Measurements from ENCODE around the gene CLCNKB.
A peak's percentile ranks its signal among the peaks of the same experiment; 100 is the strongest.
"Not testable (repeated sequence)": the region's sequence is repeated elsewhere in the genome, so short reads cannot be mapped to it uniquely, and the experiment has no call there.

The CLCNKB gene

GRCh38 chr1:16026723-16027484, 16.7 kb upstream of the CLCNKB start:
- H3K9me3 ChIP-seq, result no peaks in the 10 kb centered on the region
- no peak overlapping the region for H3K4me3 ChIP-seq (ENCODE audit: low read depth in 1 of 2, low read length in 1 of 2)
- no peaks in the 10 kb centered on the region for H3K4me1 ChIP-seq (ENCODE audit: control insufficient read depth in 1 of 2, insufficient read depth in 1 of 2, low read depth in 1 of 2, low read length in 1 of 2)
- no peak overlapping the region for H3K27ac ChIP-seq
- TF ChIP-seq CTCF (IDR thresholded peaks at IDR 0.05), result no peak
- no peaks in the 10 kb centered on the region for H3K36me3 ChIP-seq
- H3K27me3 ChIP-seq, result peaks cover 36% of the 10 kb centered on the region

GRCh38 chr1:16028237-16029002, 15.2 kb upstream of the CLCNKB start:
- no peaks in the 10 kb centered on the region for H3K36me3 ChIP-seq
- H3K4me1 ChIP-seq (ENCODE audit: control insufficient read depth in 1 of 2, insufficient read depth in 1 of 2, low read depth in 1 of 2, low read length in 1 of 2), result no peaks in the 10 kb centered on the region
- no peak overlapping the region for H3K27ac ChIP-seq
- H3K27me3 ChIP-seq, result peaks cover 36% of the 10 kb centered on the region
- H3K9me3 ChIP-seq, result no peaks in the 10 kb centered on the region
- no peak overlapping the region for H3K4me3 ChIP-seq (ENCODE audit: low read depth in 1 of 2, low read length in 1 of 2)
- no peak for TF ChIP-seq CTCF (IDR thresholded peaks at IDR 0.05)

- H3K4me1 ChIP-seq (ENCODE audit: control insufficient read depth in 1 of 2, insufficient read depth in 1 of 2, low read depth in 1 of 2, low read length in 1 of 2); H3K27ac ChIP-seq; H3K4me3 ChIP-seq (ENCODE audit: low read depth in 1 of 2, low read length in 1 of 2); H3K9me3 ChIP-seq; H3K36me3 ChIP-seq: not testable (repeated sequence)
- peaks cover 36% of the 10 kb centered on the region for H3K27me3 ChIP-seq
Measured at GRCh38 chr1:16029003-16029268, 14.6 kb upstream of the CLCNKB start.

- Histone ChIP-seq H3K9me3 (no peaks in the 10 kb centered on the region), H3K27me3 (peaks cover 36% of the 10 kb centered on the region), H3K4me3 (ENCODE audit: low read depth in 1 of 2, low read length in 1 of 2) (no peak overlapping the region)
Measured at GRCh38 chr1:16029288-16029687, 14.3 kb upstream of the CLCNKB start.

GRCh38 chr1:16031551-16031950, 12.0 kb upstream of the CLCNKB start:
- Histone ChIP-seq H3K4me3 (ENCODE audit: low read depth in 1 of 2, low read length in 1 of 2) (no peak overlapping the region), H3K27ac (no peak overlapping the region), H3K27me3 (peaks cover 21% of the 10 kb centered on the region), H3K9me3 (no peaks in the 10 kb centered on the region), H3K4me1 (ENCODE audit: control insufficient read depth in 1 of 2, insufficient read depth in 1 of 2, low read depth in 1 of 2, low read length in 1 of 2) (no peaks in the 10 kb centered on the region), H3K36me3 (no peaks in the 10 kb centered on the region)
- TF ChIP-seq CTCF (IDR thresholded peaks at IDR 0.05), result no peak

More at GRCh38 chr1:16029288-16029687, 14.3 kb upstream of the CLCNKB start:
- H3K36me3 ChIP-seq, result no peaks in the 10 kb centered on the region
- no peaks in the 10 kb centered on the region for H3K4me1 ChIP-seq (ENCODE audit: control insufficient read depth in 1 of 2, insufficient read depth in 1 of 2, low read depth in 1 of 2, low read length in 1 of 2)
- no peak for TF ChIP-seq CTCF (IDR thresholded peaks at IDR 0.05)
- no peak overlapping the region for H3K27ac ChIP-seq

- peaks cover 11% of the 10 kb centered on the region for H3K27me3 ChIP-seq
Measured at GRCh38 chr1:16032388-16033102, 11.0 kb upstream of the CLCNKB start.

GRCh38 chr1:16033103-16033632, 10.4 kb upstream of the CLCNKB start:
- H3K4me3 ChIP-seq (ENCODE audit: low read depth in 1 of 2, low read length in 1 of 2); H3K4me1 ChIP-seq (ENCODE audit: control insufficient read depth in 1 of 2, insufficient read depth in 1 of 2, low read depth in 1 of 2, low read length in 1 of 2); H3K27me3 ChIP-seq; H3K9me3 ChIP-seq; H3K27ac ChIP-seq; H3K36me3 ChIP-seq: not testable (repeated sequence)

More at GRCh38 chr1:16032388-16033102, 11.0 kb upstream of the CLCNKB start:
- Histone ChIP-seq H3K4me1 (ENCODE audit: control insufficient read depth in 1 of 2, insufficient read depth in 1 of 2, low read depth in 1 of 2, low read length in 1 of 2) (no peaks in the 10 kb centered on the region), H3K36me3 (no peaks in the 10 kb centered on the region), H3K27ac (no peak overlapping the region), H3K9me3 (no peaks in the 10 kb centered on the region), H3K4me3 (ENCODE audit: low read depth in 1 of 2, low read length in 1 of 2) (no peak overlapping the region)
- peak; percentile 34 for TF ChIP-seq CTCF (IDR thresholded peaks at IDR 0.05)

- H3K4me1 ChIP-seq (ENCODE audit: control insufficient read depth in 1 of 2, insufficient read depth in 1 of 2, low read depth in 1 of 2, low read length in 1 of 2); H3K9me3 ChIP-seq; H3K27me3 ChIP-seq; H3K27ac ChIP-seq; H3K36me3 ChIP-seq; H3K4me3 ChIP-seq (ENCODE audit: low read depth in 1 of 2, low read length in 1 of 2): not testable (repeated sequence)
Measured at GRCh38 chr1:16036461-16036860, 7.1 kb upstream of the CLCNKB start.
